HepG2 (cell line): Measurements from ENCODE around the gene MAB21L4. TPM values are rescaled to one million over a fixed set of nuclear protein-coding genes. Genes with fewer than 3 reads are reported as not detected.

Experiments
- ATAC-seq: fragments of 200-7000 bp; cut with Tn5 transposase; 3 replicates; pipeline ENCODE4 v1.9.1; 2020; ENCODE audit warnings: mild to moderate bottlenecking, moderate library complexity
- BruUV-seq: library from RNA; stranded (reverse); fragments of 400-500 nt; replicated peaks from 2 replicates; lab custom pipeline; 2021; lab: Mats Ljungman, UMichigan
- CTCF ChIA-PET: fragments of 300-600 bp; formaldehyde crosslinking; extraction: SDS; loops from one replicate; lab custom pipeline; 2021; ENCODE audit warnings: low total read pairs, inconsistent platforms, low intra/inter-chr PET ratio; lab: Yijun Ruan, JAX
- POLR2A ChIA-PET: fragments of 350-600 bp; sonication (Branson Sonifier 250); formaldehyde crosslinking; loops from one replicate; lab custom pipeline; 2020; ENCODE audit warnings: antibody characterized with exemption, inconsistent platforms; lab: Yijun Ruan, JAX
- DNase-seq: peaks from one replicate; pipeline ENCODE4 v3.0.0-alpha.2; 2015; ENCODE audit warnings: low spot score
- FAIRE-seq: peaks from 3 replicates; lab custom pipeline; 2011; peaks lifted over from hg19 to GRCh38; lab: Jason Lieb, UNC
- H2AFZ ChIP-seq: one replicate; pipeline ENCODE4 v1.6.1; 2011; ENCODE audit warnings: low read length, inconsistent platforms
- H3K27ac ChIP-seq: fragments of 300-600 bp; 3 replicates; pipeline ENCODE4 v1.8.0; 2011; ENCODE audit warnings: mixed run types, mild to moderate bottlenecking, mixed read lengths, low read length, inconsistent platforms; ENCODE audit not compliant: insufficient read depth; ENCODE audit errors: extremely low read length
- H3K27me3 ChIP-seq, 2 experiments: fragments of 200-600 bp in 1 of 2; 2 replicates in 1 of 2; 3 replicates in 1 of 2; pipeline versions ENCODE4 v1.6.0 to v1.8.0; 2011; ENCODE audit warnings: low read length in 2 of 2, mild to moderate bottlenecking in 2 of 2, moderate library complexity in 2 of 2, inconsistent platforms in 1 of 2; ENCODE audit not compliant: insufficient read depth in 2 of 2, control insufficient read depth in 1 of 2
- H3K36me3 ChIP-seq, 2 experiments: fragments of 200-600 bp in 1 of 2; replicated peaks in 1 of 2; 2 replicates in 1 of 2; 3 replicates in 1 of 2; pipeline versions ENCODE4 v1.5.1 to v1.8.0; 2011; ENCODE audit warnings: low read length in 2 of 2, inconsistent platforms in 1 of 2; ENCODE audit not compliant: insufficient read depth in 2 of 2, control insufficient read depth in 1 of 2
- H3K4me1 ChIP-seq: 2 replicates; pipeline ENCODE4 v1.5.1; 2012; ENCODE audit warnings: low read length, inconsistent platforms; ENCODE audit not compliant: insufficient read depth
- H3K4me2 ChIP-seq: 2 replicates; pipeline ENCODE4 v1.6.0; 2011; ENCODE audit warnings: low read depth, low read length, inconsistent platforms
- H3K4me3 ChIP-seq, 3 experiments: fragments of 200-600 bp in 1 of 3; sonication (generic), shearing (Covaris generic) in 1 of 3; replicated peaks in 1 of 3; 2 replicates each; pipeline ENCODE4 v1.5.1; 2011 to 2016; ENCODE audit warnings: low read length in 3 of 3, inconsistent platforms in 2 of 3, low read depth in 2 of 3, mild to moderate bottlenecking in 2 of 3, control low read depth in 1 of 3, mixed read lengths in 1 of 3; ENCODE audit not compliant: insufficient read depth in 1 of 3
- H3K79me2 ChIP-seq: one replicate; pipeline ENCODE4 v1.6.1; 2011; ENCODE audit warnings: low read length, inconsistent platforms; ENCODE audit not compliant: insufficient read depth
- H3K9ac ChIP-seq: 2 replicates; pipeline ENCODE4 v1.6.0; 2011; ENCODE audit warnings: mild to moderate bottlenecking, low read depth, low read length, inconsistent platforms; ENCODE audit not compliant: insufficient read depth
- H3K9me3 ChIP-seq: 2 replicates; pipeline ENCODE4 v1.5.1; 2012; ENCODE audit warnings: mild to moderate bottlenecking, low read length
- H4K20me1 ChIP-seq: 2 replicates; pipeline ENCODE4 v1.6.0; 2011; ENCODE audit warnings: inconsistent platforms, mild to moderate bottlenecking, low read length, moderate library complexity; ENCODE audit not compliant: insufficient read depth
- ATF7 ChIP-seq, 2 experiments: fragments of 450-650 bp in 1 of 2; sonication (generic) in 1 of 2; formaldehyde crosslinking in 1 of 2; IDR thresholded peaks; 2 replicates each; pipeline versions ENCODE4 v1.4.0 to v1.6.1; 2016 to 2020; ENCODE audit warnings: antibody characterized with exemption in 1 of 2, mild to moderate bottlenecking in 1 of 2, missing genetic modification reagents in 1 of 2
- CTCF ChIP-seq: sonication (generic); formaldehyde crosslinking; IDR thresholded peaks from 2 replicates; pipeline ENCODE4 v1.5.0; 2020; ENCODE audit warnings: mild to moderate bottlenecking, missing genetic modification reagents, moderate library complexity
- DMAP1 ChIP-seq: IDR thresholded peaks from 2 replicates; pipeline ENCODE4 v1.6.1; 2016
- EP300 ChIP-seq, 3 experiments: sonication (generic) in 1 of 3; formaldehyde crosslinking in 1 of 3; IDR thresholded peaks; 2 replicates each; pipeline versions ENCODE4 v1.5.1 to v1.6.1; 2011 to 2020; ENCODE audit warnings: low read depth in 2 of 3, low read length in 2 of 3, borderline replicate concordance in 1 of 3, improper control_type of control experiment in 1 of 3, mild to moderate bottlenecking in 1 of 3, missing genetic modification reagents in 1 of 3, moderate library complexity in 1 of 3
- HNF4A ChIP-seq: sonication (generic); formaldehyde crosslinking; IDR thresholded peaks from 2 replicates; pipeline ENCODE4 v1.4.0; 2020; ENCODE audit warnings: missing genetic modification reagents
- KDM5B ChIP-seq: sonication (generic); formaldehyde crosslinking; IDR thresholded peaks from 2 replicates; pipeline ENCODE4 v1.4.0; 2020; ENCODE audit warnings: missing genetic modification reagents, mild to moderate bottlenecking, borderline replicate concordance
- PAX8 ChIP-seq: sonication (generic); formaldehyde crosslinking; IDR thresholded peaks from 2 replicates; pipeline ENCODE4 v1.8.0; 2022; ENCODE audit warnings: mild to moderate bottlenecking, missing genetic modification reagents, borderline replicate concordance
- PCBP1 ChIP-seq: fragments of 200-400 bp; formaldehyde crosslinking; IDR thresholded peaks from 2 replicates; pipeline ENCODE4 v1.6.1; 2017; ENCODE audit warnings: mild to moderate bottlenecking, low read depth, low read length, borderline replicate concordance
- TCF12 ChIP-seq, 2 experiments: fragments of 450-650 bp in 1 of 2; sonication (generic) in 1 of 2; formaldehyde crosslinking in 1 of 2; IDR thresholded peaks; 2 replicates each; pipeline versions ENCODE4 v1.6.1 to v1.8.0; 2017 to 2022; ENCODE audit warnings: antibody characterized with exemption in 1 of 2, mild to moderate bottlenecking in 1 of 2, missing genetic modification reagents in 1 of 2, moderate library complexity in 1 of 2
- THAP9 ChIP-seq: sonication (generic); formaldehyde crosslinking; IDR thresholded peaks from 2 replicates; pipeline ENCODE4; 2020; ENCODE audit warnings: missing genetic modification reagents, mild to moderate bottlenecking, borderline replicate concordance
- ZBTB38 ChIP-seq: sonication (generic); formaldehyde crosslinking; IDR thresholded peaks from 2 replicates; pipeline ENCODE4 v1.5.1; 2020; ENCODE audit warnings: mild to moderate bottlenecking, missing genetic modification reagents
- ZFX ChIP-seq: sonication (generic); formaldehyde crosslinking; IDR thresholded peaks from 2 replicates; pipeline ENCODE4 v1.4.0; 2020; ENCODE audit warnings: mild to moderate bottlenecking, low read depth, missing genetic modification reagents, moderate library complexity
- ZNF549 ChIP-seq: sonication (generic); formaldehyde crosslinking; IDR thresholded peaks from 2 replicates; pipeline ENCODE4 v1.5.0; 2020; ENCODE audit warnings: missing genetic modification reagents
- ZNF672 ChIP-seq: sonication (generic); formaldehyde crosslinking; IDR thresholded peaks from 2 replicates; pipeline ENCODE4 v1.8.1; 2022; ENCODE audit warnings: missing genetic modification reagents
- WGBS: methylation state at CpG from one replicate; pipeline ENCODE4 v1.1.6; 2017; ENCODE audit warnings: low lambda C conversion rate; 5-methylcytosine and 5-hydroxymethylcytosine counted together
- in situ Hi-C: cut with HindIII; loops from 2 replicates; pipeline ENCODE4 v1.10.0; 2017; ENCODE audit warnings: low pct_unique_long_range_greater_than_20kb; ENCODE audit not compliant: extremely low pct_ligation_motif_present
- intact Hi-C: fragments of 100-400 bp; cut with micrococcal nuclease; formaldehyde crosslinking; loops from one replicate; pipeline ENCODE4 v1.10.0; 2022; ENCODE audit not compliant: unreplicated experiment
- polyA plus RNA-seq, 8 experiments: library from polyadenylated mRNA; depleted of rRNA in 3 of 8; stranded (reverse) in 7 of 8; unstranded in 1 of 8; fragments of >200 nt; fragmentation: Illumina TruSeq in 4 of 8; extraction: Trizol in 4 of 8; gene quantifications; 2 replicates each; pipeline versions ENCODE4 v1.2.1 to v1.2.3, GENCODE V29; 2011 to 2016; ENCODE audit warnings: low read depth in 4 of 8, missing spikeins in 1 of 8, mixed read lengths in 1 of 8; ENCODE audit not compliant: insufficient read depth in 1 of 8
- total RNA-seq, 5 experiments: library from RNA; depleted of rRNA; stranded (reverse); fragments of >200 nt; fragmentation: Illumina TruSeq; extraction: Trizol; gene quantifications; 2 replicates each; pipeline ENCODE4 v1.2.3, GENCODE V29; 2016; ENCODE audit warnings: low read depth in 1 of 5

MAB21L4 gene
- total and polyA plus RNA-seq, 2 of the 13 experiments (the other 11 are each of a cell fraction or from before 2014, with no cell fraction given), result 3.0 to 14.0 TPM

GRCh38 chr2:240896394-240896793, 438 bp upstream of the MAB21L4 start (continued):
- TF ChIP-seq PCBP1, result peak; percentile 76; the same call in 1 of the 2 replicates
- TF ChIP-seq HNF4A (CRISPR knock-in tag), result no peak

GRCh38 chr2:240894836-240895558, 959 bp downstream of the MAB21L4 start:
- Histone ChIP-seq H3K27ac (no peak overlapping the region), H3K4me2 (no peak overlapping the region), H3K79me2 (no peaks in the 10 kb centered on the region), H3K4me3 (peak overlapping the region in 1 of 3 experiments; percentile 17; a peak in 1 of 6 replicates), H3K36me3 (no peaks in the 10 kb centered on the region), H3K4me1 (peaks cover 82% of the 10 kb centered on the region), H3K9ac (no peak overlapping the region), H4K20me1 (no peaks in the 10 kb centered on the region), H3K9me3 (no peaks in the 10 kb centered on the region), H2AFZ (no peak overlapping the region), H3K27me3 (peaks cover 0 to 3% of the 10 kb centered on the region in 2 experiments; a peak in 1 of 5 replicates)
- ChIA-PET POLR2A (interaction anchor here (1.6 to 9.3 kb wide), 2 partner anchors 19 to 20 kb away, joined by 3 to 63 read pairs; no protein-coding TSS in a partner anchor), CTCF (no interaction called here)
- no peak for DNase-seq
- 77% methylated on average over 25 of the region's 28 CpGs for WGBS
- in situ Hi-C loops (no loop called here), intact Hi-C loops (no loop called here)
- FAIRE-seq, result no peak
- BruUV-seq, result no TSS peak
- no peak for ATAC-seq
- TF ChIP-seq ZFX (no peak), ZBTB38 (CRISPR knock-in tag) (peak; percentile 88), PAX8 (CRISPR knock-in tag) (no peak), ATF7 (IDR thresholded peaks at IDR 0.05) (no peak), ATF7 (CRISPR knock-in tag; IDR thresholded peaks at IDR 0.05) (no peak), CTCF (CRISPR knock-in tag) (no peak), ZNF672 (0 out of 2 replicates have a peak, but pooled peaks have one; percentile 27), TCF12 (IDR thresholded peaks at IDR 0.05) (no peak), TCF12 (CRISPR knock-in tag; IDR thresholded peaks at IDR 0.05) (no peak), KDM5B (no peak), THAP9 (peak; percentile 6; the same call in 1 of the 2 replicates), DMAP1 (no peak), EP300 (IDR thresholded peaks at IDR 0.05; ENCODE audit: low read depth in 2 of 2, low read length in 2 of 2) (no peak), EP300 (CRISPR knock-in tag; IDR thresholded peaks at IDR 0.05; ENCODE audit: borderline replicate concordance) (no peak), ZNF549 (CRISPR knock-in tag) (no peak)
